Measurements from ENCODE around the gene SYNGR1. TPM values are rescaled to one million over a fixed set of nuclear protein-coding genes. Genes with fewer than 3 reads are reported as not detected.
A peak's percentile ranks its signal among the peaks of the same experiment; 100 is the strongest.

Gene SYNGR1
- 19.2 TPM for polyA plus RNA-seq (2013, experiment 1 of 2; ENCODE audit: insufficient read length)
- polyA plus RNA-seq (2013, experiment 2 of 2; ENCODE audit: insufficient read length): 16.3 TPM

GRCh38 chr22:39349967-39350726 lies at the start of gene SYNGR1:
Gene SYNGR1, plus strand, starts transcription at chr22:39349991. Its CDS starts 20 bp downstream, at chr22:39350011.
- no peak for DNase-seq

- DNase-seq: no peak
These were observed 49.5 kb upstream of the SYNGR1 start for GRCh38 chr22:39300186-39300830.

GRCh38 chr22:39301108-39301507 lies 48.7 kb upstream of the SYNGR1 start:
- no peak for DNase-seq

- no peak for DNase-seq
These were observed 47.9 kb upstream of the SYNGR1 start for GRCh38 chr22:39301926-39302325.

- no peak for DNase-seq
These were observed 47.3 kb upstream of the SYNGR1 start for GRCh38 chr22:39302431-39302960.

- DNase-seq: no peak
These were observed 46.4 kb upstream of the SYNGR1 start for GRCh38 chr22:39303358-39303757.

GRCh38 chr22:39303892-39304671 lies 45.7 kb upstream of the SYNGR1 start:
- DNase-seq: no peak

GRCh38 chr22:39306456-39307361 lies 43.1 kb upstream of the SYNGR1 start:
- no peak for DNase-seq

- peak; percentile 99 for DNase-seq
These were observed 41.0 kb upstream of the SYNGR1 start for GRCh38 chr22:39308614-39309363.

GRCh38 chr22:39309364-39309861 lies 40.4 kb upstream of the SYNGR1 start:
- DNase-seq: peak; percentile 92

GRCh38 chr22:39309881-39310714 lies 39.7 kb upstream of the SYNGR1 start:
- peak; percentile 65 for DNase-seq

- DNase-seq: no peak
These were observed 38.0 kb upstream of the SYNGR1 start for GRCh38 chr22:39311592-39312400.

- no peak for DNase-seq
These were observed 37.4 kb upstream of the SYNGR1 start for GRCh38 chr22:39312410-39312809.

- DNase-seq: no peak
These were observed 36.4 kb upstream of the SYNGR1 start for GRCh38 chr22:39313258-39314001.

- DNase-seq: no peak
These were observed 35.4 kb upstream of the SYNGR1 start for GRCh38 chr22:39314251-39314971.

GRCh38 chr22:39315389-39315788 lies 34.4 kb upstream of the SYNGR1 start:
- no peak for DNase-seq

- DNase-seq: peak; percentile 92
These were observed 33.2 kb upstream of the SYNGR1 start for GRCh38 chr22:39316440-39317083.

Measured in fibroblast of skin of back (primary cell).